ENCODE results near the gene SHISA9.

DNA sequence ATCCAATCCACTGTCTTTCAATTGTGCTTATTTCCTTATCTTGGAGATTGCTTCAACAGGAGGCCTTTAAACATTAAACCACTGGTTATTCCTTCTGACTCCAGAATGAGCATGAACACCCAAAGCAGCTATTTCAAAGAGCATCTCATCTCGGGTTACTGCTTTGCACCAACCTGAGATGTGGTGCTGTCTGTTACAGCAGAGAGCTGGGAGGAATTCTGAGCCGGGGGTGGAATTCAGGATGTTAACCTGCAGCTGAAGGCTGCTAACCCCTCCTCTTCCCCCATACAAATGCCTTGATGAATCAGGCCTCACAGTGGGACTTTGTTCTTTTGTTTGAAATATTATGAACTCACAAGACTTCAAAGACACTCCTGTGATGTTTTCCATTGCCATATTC, 113.1 kb downstream of the SHISA9 start:
- TF ChIP-seq, protein P1, sequence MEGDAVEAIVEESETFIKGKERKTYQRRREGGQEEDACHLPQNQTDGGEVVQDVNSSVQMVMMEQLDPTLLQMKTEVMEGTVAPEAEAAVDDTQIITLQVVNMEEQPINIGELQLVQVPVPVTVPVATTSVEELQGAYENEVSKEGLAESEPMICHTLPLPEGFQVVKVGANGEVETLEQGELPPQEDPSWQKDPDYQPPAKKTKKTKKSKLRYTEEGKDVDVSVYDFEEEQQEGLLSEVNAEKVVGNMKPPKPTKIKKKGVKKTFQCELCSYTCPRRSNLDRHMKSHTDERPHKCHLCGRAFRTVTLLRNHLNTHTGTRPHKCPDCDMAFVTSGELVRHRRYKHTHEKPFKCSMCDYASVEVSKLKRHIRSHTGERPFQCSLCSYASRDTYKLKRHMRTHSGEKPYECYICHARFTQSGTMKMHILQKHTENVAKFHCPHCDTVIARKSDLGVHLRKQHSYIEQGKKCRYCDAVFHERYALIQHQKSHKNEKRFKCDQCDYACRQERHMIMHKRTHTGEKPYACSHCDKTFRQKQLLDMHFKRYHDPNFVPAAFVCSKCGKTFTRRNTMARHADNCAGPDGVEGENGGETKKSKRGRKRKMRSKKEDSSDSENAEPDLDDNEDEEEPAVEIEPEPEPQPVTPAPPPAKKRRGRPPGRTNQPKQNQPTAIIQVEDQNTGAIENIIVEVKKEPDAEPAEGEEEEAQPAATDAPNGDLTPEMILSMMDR (IDR thresholded peaks at IDR 0.05) = no peak
- TF ChIP-seq POLR2A (IDR thresholded peaks at IDR 0.05) (no peak), POLR2AphosphoS5 (IDR thresholded peaks at IDR 0.05) (no peak), EP300 (IDR thresholded peaks at IDR 0.05) (no peak)
